Measurements from ENCODE around the gene PLAGL2. TPM values are rescaled to one million over a fixed set of nuclear protein-coding genes. Genes with fewer than 3 reads are reported as not detected.

Gene PLAGL2
- total RNA-seq, 6 donors from 2014 or later, result 11.4 to 17.1 (median 14.1) TPM

GRCh38 chr20:32189691-32190615 lies 17.6 kb downstream of the PLAGL2 start:
- H3K4me3 ChIP-seq, result peak overlapping the region; percentile 61 to 77 (median 65)
- no peaks in the 10 kb centered on the region for H3K27me3 ChIP-seq
- H3K36me3 ChIP-seq, result peaks cover 0 to 4% (median under 1%) of the 10 kb centered on the region in 4 donors
- no peaks in the 10 kb centered on the region for H3K9me3 ChIP-seq
- TF ChIP-seq POLR2AphosphoS5 (IDR thresholded peaks at IDR 0.05) (peak in 1 of 2 donors; percentile 13), POLR2A (IDR thresholded peaks at IDR 0.05) (no peak), CTCF (IDR thresholded peaks at IDR 0.05) (peak in 2 of 6 experiments; percentile 7 to 9), EP300 (IDR thresholded peaks at IDR 0.05) (no peak)
- H3K4me1 ChIP-seq, result peaks cover 22 to 60% (median 39%) of the 10 kb centered on the region in 4 donors
- WGBS, 2 donors, result 0 to 13% methylated on average over 34 to 41 of the region's 88 CpGs
- peak overlapping the region; percentile 55 to 88 (median 84) for H3K27ac ChIP-seq
- DNase-seq (peak; percentile 43 to 89), ATAC-seq (ENCODE audit: low FRiP score in 2 of 2) (peak; percentile 9 to 58)

DNA sequence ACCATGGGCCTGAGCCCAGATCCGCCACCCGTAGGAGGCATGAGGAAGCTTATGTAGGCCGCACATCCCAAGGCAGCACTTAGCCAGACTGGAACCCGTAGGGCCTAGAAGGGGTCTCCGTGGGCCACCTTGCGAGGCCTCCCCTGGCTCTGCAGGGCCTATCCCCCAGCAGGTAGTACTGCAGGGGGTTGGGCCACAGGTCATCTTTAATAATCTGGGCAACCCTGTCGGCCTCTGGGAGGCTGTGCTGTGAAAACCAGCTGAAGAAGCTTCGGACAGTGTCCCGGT lies 18.5 kb downstream of the PLAGL2 start:
- Histone ChIP-seq H3K27ac (peak overlapping the region in 2 of 4 donors; percentile 81 to 88), H3K36me3 (no peaks in the 10 kb centered on the region), H3K9me3 (no peaks in the 10 kb centered on the region), H3K4me3 (peak overlapping the region in 2 of 4 donors; percentile 63 to 77), H3K4me1 (peaks cover 22 to 58% (median 38%) of the 10 kb centered on the region in 4 donors), H3K27me3 (no peaks in the 10 kb centered on the region)
- DNase-seq (no peak), ATAC-seq (ENCODE audit: low FRiP score in 2 of 2) (no peak)
- WGBS, 2 donors, result 88% methylated on average over 9 of the region's 9 CpGs; no CpG with 5 or more reads in 1 of the 2 donors
- no peak for TF ChIP-seq POLR2A (IDR thresholded peaks at IDR 0.05)
- no peak for TF ChIP-seq EP300 (IDR thresholded peaks at IDR 0.05)
- no peak for TF ChIP-seq CTCF (IDR thresholded peaks at IDR 0.05)
- TF ChIP-seq POLR2AphosphoS5 (IDR thresholded peaks at IDR 0.05), result no peak

GRCh38 chr20:32188376-32189122 lies 19.0 kb downstream of the PLAGL2 start:
- Histone ChIP-seq H3K4me1 (peaks cover 22 to 53% (median 35%) of the 10 kb centered on the region in 4 donors), H3K27ac (peak overlapping the region in 1 of 4 donors; percentile 88), H3K36me3 (no peaks in the 10 kb centered on the region), H3K4me3 (no peak overlapping the region), H3K9me3 (no peaks in the 10 kb centered on the region), H3K27me3 (no peaks in the 10 kb centered on the region)
- DNase-seq, result no peak
- no peak for TF ChIP-seq EP300 (IDR thresholded peaks at IDR 0.05)
- TF ChIP-seq POLR2A (IDR thresholded peaks at IDR 0.05), result no peak
- no peak for TF ChIP-seq CTCF (IDR thresholded peaks at IDR 0.05)
- TF ChIP-seq POLR2AphosphoS5 (IDR thresholded peaks at IDR 0.05), result no peak
- WGBS, 2 donors, result 98% methylated on average over 15 to 17 of the region's 17 CpGs
- no peak for ATAC-seq (ENCODE audit: low FRiP score in 2 of 2)

DNA sequence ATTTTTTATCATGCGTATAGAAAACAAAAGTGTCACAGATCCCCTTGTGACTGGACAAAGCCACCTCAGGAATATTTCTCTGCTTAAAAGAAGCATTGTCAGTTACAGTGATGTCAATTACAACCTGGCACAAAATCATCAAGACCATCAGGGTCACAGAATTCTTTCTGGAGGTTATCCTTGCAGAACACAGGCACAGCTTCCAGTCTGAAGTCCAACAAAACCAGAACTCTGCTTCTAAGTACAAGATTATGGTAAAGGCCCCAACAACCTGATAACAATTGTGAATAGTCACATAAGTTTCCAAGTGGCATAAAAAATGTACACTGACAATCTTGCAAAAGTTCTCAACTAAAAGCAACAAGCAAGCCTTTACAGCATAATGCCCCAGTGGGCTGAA lies 21.0 kb downstream of the PLAGL2 start:
- Histone ChIP-seq H3K9me3 (no peaks in the 10 kb centered on the region), H3K27ac (no peak overlapping the region), H3K4me1 (peaks cover 17 to 35% (median 24%) of the 10 kb centered on the region in 4 donors), H3K27me3 (no peaks in the 10 kb centered on the region), H3K4me3 (no peak overlapping the region), H3K36me3 (no peaks in the 10 kb centered on the region)
- TF ChIP-seq POLR2A (IDR thresholded peaks at IDR 0.05), result no peak
- no peak for TF ChIP-seq POLR2AphosphoS5 (IDR thresholded peaks at IDR 0.05)
- no peak for TF ChIP-seq EP300 (IDR thresholded peaks at IDR 0.05)
- TF ChIP-seq CTCF (IDR thresholded peaks at IDR 0.05), result no peak
- 83 to 89% methylated on average over 1 of the region's 1 CpG for WGBS, 2 donors
- ATAC-seq (ENCODE audit: low FRiP score in 2 of 2) (no peak), DNase-seq (no peak)

Data from upper lobe of left lung (tissue), 6 donors.